Measurements from ENCODE around the gene ALDH1A1.

Gene ALDH1A1

DNA sequence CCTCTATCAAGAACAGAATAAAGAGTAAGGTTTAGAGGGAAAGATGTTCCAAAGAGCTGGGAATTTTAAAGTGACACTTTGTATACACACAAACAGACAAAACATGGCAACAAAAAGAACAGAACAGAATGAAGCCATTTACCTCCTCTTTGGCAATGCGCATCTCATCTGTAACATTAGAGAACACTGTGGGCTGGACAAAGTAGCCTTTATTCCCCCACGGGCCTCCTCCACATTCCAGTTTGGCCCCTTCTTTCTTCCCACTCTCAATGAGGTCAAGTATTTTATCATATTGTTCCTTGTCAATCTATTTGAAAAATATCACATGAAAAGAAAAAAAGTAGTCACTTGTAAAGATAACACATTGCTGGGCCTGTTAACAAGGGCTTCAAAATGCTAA, 41.0 kb downstream of the ALDH1A1 start:
- no peak overlapping the region for H3K27ac ChIP-seq

GRCh38 chr9:72911247-72911775, 41.5 kb downstream of the ALDH1A1 start:
- H3K27ac ChIP-seq = no peak overlapping the region
- no peak for TF ChIP-seq ZFX (IDR thresholded peaks at IDR 0.05)
- TF ChIP-seq, protein P1, sequence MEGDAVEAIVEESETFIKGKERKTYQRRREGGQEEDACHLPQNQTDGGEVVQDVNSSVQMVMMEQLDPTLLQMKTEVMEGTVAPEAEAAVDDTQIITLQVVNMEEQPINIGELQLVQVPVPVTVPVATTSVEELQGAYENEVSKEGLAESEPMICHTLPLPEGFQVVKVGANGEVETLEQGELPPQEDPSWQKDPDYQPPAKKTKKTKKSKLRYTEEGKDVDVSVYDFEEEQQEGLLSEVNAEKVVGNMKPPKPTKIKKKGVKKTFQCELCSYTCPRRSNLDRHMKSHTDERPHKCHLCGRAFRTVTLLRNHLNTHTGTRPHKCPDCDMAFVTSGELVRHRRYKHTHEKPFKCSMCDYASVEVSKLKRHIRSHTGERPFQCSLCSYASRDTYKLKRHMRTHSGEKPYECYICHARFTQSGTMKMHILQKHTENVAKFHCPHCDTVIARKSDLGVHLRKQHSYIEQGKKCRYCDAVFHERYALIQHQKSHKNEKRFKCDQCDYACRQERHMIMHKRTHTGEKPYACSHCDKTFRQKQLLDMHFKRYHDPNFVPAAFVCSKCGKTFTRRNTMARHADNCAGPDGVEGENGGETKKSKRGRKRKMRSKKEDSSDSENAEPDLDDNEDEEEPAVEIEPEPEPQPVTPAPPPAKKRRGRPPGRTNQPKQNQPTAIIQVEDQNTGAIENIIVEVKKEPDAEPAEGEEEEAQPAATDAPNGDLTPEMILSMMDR (conservative IDR thresholded peaks at IDR 0.05) = no peak

More for the DNA sequence above, 41.0 kb downstream of the ALDH1A1 start:
- TF ChIP-seq ZFX (IDR thresholded peaks at IDR 0.05) = no peak
- TF ChIP-seq, protein P1 (conservative IDR thresholded peaks at IDR 0.05) = no peak

DNA sequence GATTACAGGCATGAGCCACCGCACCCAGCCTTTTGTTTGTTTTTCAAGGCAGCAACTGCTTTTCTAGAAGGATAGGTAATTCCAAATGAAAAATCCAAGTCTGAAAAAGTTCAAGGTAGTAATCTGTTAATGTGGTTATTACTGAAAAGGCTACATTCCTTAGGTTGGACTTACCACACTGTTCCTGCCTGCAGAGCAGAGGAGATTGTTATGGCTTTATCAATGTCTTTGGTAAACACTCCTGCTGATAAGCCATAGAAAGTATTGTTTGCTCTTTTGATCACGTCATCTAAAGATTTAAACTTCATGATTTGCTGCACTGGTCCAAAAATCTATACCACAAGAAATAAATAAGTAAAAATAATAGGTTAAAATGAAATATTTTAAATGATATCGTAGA, 43.4 kb downstream of the ALDH1A1 start:
- H3K27ac ChIP-seq = no peak overlapping the region
- TF ChIP-seq, protein P1 (conservative IDR thresholded peaks at IDR 0.05) = no peak
- no peak for TF ChIP-seq ZFX (IDR thresholded peaks at IDR 0.05)

- no peak overlapping the region for H3K27ac ChIP-seq
- no peak for TF ChIP-seq ZFX (IDR thresholded peaks at IDR 0.05)
- TF ChIP-seq, protein P1 (conservative IDR thresholded peaks at IDR 0.05) = no peak
Measured at GRCh38 chr9:72907421-72907820, 45.4 kb downstream of the ALDH1A1 start.

DNA sequence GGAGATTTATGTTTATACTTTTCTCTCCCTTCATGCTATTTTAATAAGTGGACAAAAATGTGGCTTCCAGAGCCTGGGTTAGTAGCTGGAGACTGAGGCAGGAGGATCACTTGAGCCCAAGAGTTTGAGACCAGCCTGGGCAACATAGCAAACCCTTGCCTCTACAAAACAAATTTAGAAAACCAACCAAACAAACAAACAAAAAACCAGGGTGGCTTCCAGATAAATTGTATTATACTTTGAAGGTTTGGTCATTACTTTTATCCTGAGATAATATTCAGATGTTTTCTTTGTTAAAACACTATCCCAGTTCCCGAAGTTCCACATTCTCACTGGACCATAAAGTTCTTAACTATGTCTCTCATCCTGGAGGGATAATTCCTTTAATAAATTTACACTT, 46.0 kb downstream of the ALDH1A1 start:
- no peak for TF ChIP-seq ZFX (IDR thresholded peaks at IDR 0.05)
- TF ChIP-seq, protein P1 (conservative IDR thresholded peaks at IDR 0.05) = no peak
- H3K27ac ChIP-seq = no peak overlapping the region

- H3K27ac ChIP-seq = no peak overlapping the region
- TF ChIP-seq, protein P1 (conservative IDR thresholded peaks at IDR 0.05) = no peak
- TF ChIP-seq ZFX (IDR thresholded peaks at IDR 0.05) = no peak
Measured at GRCh38 chr9:72905514-72906480, 47.1 kb downstream of the ALDH1A1 start.

All from C4-2B (cell line).